Neural progenitor cell (in vitro differentiated cells): ENCODE results near the gene CCDC68.

ENCODE experiments used
- CTCF ChIP-seq: fragments of 200-600 bp; sonication (generic); IDR thresholded peaks from 2 replicates; pipeline ENCODE4 v1.5.1; 2017; ENCODE audit warnings: antibody characterized with exemption, mild to moderate bottlenecking
- EZH2 ChIP-seq: fragments of 200-600 bp; sonication (generic); IDR thresholded peaks from 2 replicates; pipeline ENCODE4 v1.6.1; 2017; ENCODE audit warnings: antibody characterized with exemption, mild to moderate bottlenecking, moderate library complexity
- EZH2phosphoT487 ChIP-seq: fragments of 200-600 bp; sonication (generic); IDR thresholded peaks from 2 replicates; pipeline ENCODE4 v1.6.1; 2017; ENCODE audit warnings: antibody characterized with exemption

DNA sequence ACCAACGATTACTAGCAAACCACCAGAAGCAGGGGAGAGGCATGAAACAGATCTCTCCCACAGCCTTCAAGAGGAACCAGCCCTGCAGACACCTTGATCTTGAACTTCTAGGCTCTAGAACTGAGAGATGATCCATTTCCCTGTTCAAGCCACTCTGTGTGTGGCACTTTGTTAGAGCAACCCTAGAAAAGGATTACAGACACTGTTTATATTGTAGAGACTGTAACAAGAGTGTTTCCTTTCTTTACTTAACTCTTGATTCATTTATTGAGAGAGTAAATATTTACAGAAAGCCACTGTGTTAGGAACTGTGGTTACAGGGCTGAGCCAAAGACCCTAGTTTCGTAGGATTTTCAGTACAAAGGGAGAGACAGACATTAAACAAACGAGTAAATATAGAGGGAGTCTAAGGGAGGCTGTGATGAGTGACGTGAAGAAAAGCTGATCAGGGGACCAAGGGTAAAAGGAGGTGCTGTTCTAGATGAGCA lies 10.9 kb downstream of the CCDC68 start:
- TF ChIP-seq CTCF (no peak), EZH2phosphoT487 (no peak), EZH2 (no peak)
